ENCODE data around the gene PRIMA1.

PRIMA1 gene

GRCh38 chr14:93742761-93743160 is 45.5 kb downstream of the PRIMA1 start:
- no peak overlapping the region for H3K27ac ChIP-seq (ENCODE audit: low read depth, low read length)
- H3K9me2 ChIP-seq (replicated peaks; ENCODE audit: control insufficient read depth, low read length), result no peaks in the 10 kb centered on the region
- no peaks in the 10 kb centered on the region for H3K9me3 ChIP-seq (ENCODE audit: control insufficient read depth, insufficient read depth, low read length)
- no peak overlapping the region for H3K4me3 ChIP-seq (ENCODE audit: low read length)
- H3K4me2 ChIP-seq (ENCODE audit: low read length), result no peak overlapping the region
- H3K27me3 ChIP-seq (ENCODE audit: control insufficient read depth, low read length), result no peaks in the 10 kb centered on the region
- H4K20me1 ChIP-seq (ENCODE audit: control insufficient read depth, insufficient read depth, low read depth, low read length), result no peaks in the 10 kb centered on the region
- no peaks in the 10 kb centered on the region for H3K36me3 ChIP-seq (ENCODE audit: control insufficient read depth, low read length)
- H3F3A ChIP-seq (ENCODE audit: control insufficient read depth, insufficient read depth), result no peaks in the 10 kb centered on the region
- TF ChIP-seq EZH2phosphoT487 (IDR thresholded peaks at IDR 0.05; ENCODE audit: borderline replicate concordance, low read length), result no peak
- no peak for TF ChIP-seq CTCF (IDR thresholded peaks at IDR 0.05; ENCODE audit: low read depth, low read length, poor library complexity, severe bottlenecking)
- no peaks in the 10 kb centered on the region for H3K4me1 ChIP-seq (ENCODE audit: control insufficient read depth, low read length)
- H3K79me2 ChIP-seq (ENCODE audit: control insufficient read depth, low read length), result no peaks in the 10 kb centered on the region

GRCh38 chr14:93741556-93742230 is 46.6 kb downstream of the PRIMA1 start:
- Histone ChIP-seq H3K4me1 (ENCODE audit: control insufficient read depth, low read length) (no peaks in the 10 kb centered on the region), H3K27ac (ENCODE audit: low read depth, low read length) (no peak overlapping the region), H3K9me2 (replicated peaks; ENCODE audit: control insufficient read depth, low read length) (no peaks in the 10 kb centered on the region), H3K36me3 (ENCODE audit: control insufficient read depth, low read length) (no peaks in the 10 kb centered on the region), H3K79me2 (ENCODE audit: control insufficient read depth, low read length) (no peaks in the 10 kb centered on the region), H3K27me3 (ENCODE audit: control insufficient read depth, low read length) (no peaks in the 10 kb centered on the region), H4K20me1 (ENCODE audit: control insufficient read depth, insufficient read depth, low read depth, low read length) (no peaks in the 10 kb centered on the region), H3F3A (ENCODE audit: control insufficient read depth, insufficient read depth) (no peaks in the 10 kb centered on the region), H3K4me3 (ENCODE audit: low read length) (no peak overlapping the region), H3K4me2 (ENCODE audit: low read length) (no peak overlapping the region), H3K9me3 (ENCODE audit: control insufficient read depth, insufficient read depth, low read length) (no peaks in the 10 kb centered on the region)
- no peak for TF ChIP-seq CTCF (IDR thresholded peaks at IDR 0.05; ENCODE audit: low read depth, low read length, poor library complexity, severe bottlenecking)
- no peak for TF ChIP-seq EZH2phosphoT487 (IDR thresholded peaks at IDR 0.05; ENCODE audit: borderline replicate concordance, low read length)

GRCh38 chr14:93737634-93738033 is 50.7 kb downstream of the PRIMA1 start:
- no peaks in the 10 kb centered on the region for H3K79me2 ChIP-seq (ENCODE audit: control insufficient read depth, low read length)
- no peak overlapping the region for H3K27ac ChIP-seq (ENCODE audit: low read depth, low read length)
- H4K20me1 ChIP-seq (ENCODE audit: control insufficient read depth, insufficient read depth, low read depth, low read length), result no peaks in the 10 kb centered on the region
- H3K36me3 ChIP-seq (ENCODE audit: control insufficient read depth, low read length), result no peaks in the 10 kb centered on the region
- no peak overlapping the region for H3K4me2 ChIP-seq (ENCODE audit: low read length)
- no peaks in the 10 kb centered on the region for H3K9me2 ChIP-seq (replicated peaks; ENCODE audit: control insufficient read depth, low read length)
- no peaks in the 10 kb centered on the region for H3K27me3 ChIP-seq (ENCODE audit: control insufficient read depth, low read length)
- H3K4me3 ChIP-seq (ENCODE audit: low read length), result no peak overlapping the region
- TF ChIP-seq CTCF (IDR thresholded peaks at IDR 0.05; ENCODE audit: low read depth, low read length, poor library complexity, severe bottlenecking) (no peak), EZH2phosphoT487 (IDR thresholded peaks at IDR 0.05; ENCODE audit: borderline replicate concordance, low read length) (no peak)
- no peaks in the 10 kb centered on the region for H3F3A ChIP-seq (ENCODE audit: control insufficient read depth, insufficient read depth)
- H3K9me3 ChIP-seq (ENCODE audit: control insufficient read depth, insufficient read depth, low read length), result no peaks in the 10 kb centered on the region
- no peaks in the 10 kb centered on the region for H3K4me1 ChIP-seq (ENCODE audit: control insufficient read depth, low read length)
